ENCODE measurements around the gene CHST13.

DNA sequence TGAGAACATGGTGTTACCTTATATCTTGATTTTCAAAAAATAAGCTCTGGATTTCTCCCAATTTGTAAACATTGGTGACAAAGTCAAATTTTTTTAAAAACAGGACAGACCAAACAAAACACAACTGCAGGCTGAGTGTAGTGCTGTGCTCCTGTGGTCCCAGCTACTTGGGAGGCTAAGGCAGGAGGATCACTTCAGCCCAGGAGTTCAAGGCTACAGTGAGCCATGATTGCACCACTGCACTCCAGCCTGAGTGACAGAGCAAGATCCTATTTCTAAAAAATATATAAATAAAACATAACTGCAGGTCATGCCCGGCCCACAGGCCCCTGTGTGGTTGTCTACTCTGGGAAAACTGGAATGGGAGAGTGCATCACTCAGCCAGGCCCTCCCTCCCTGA is 44.3 kb upstream of the CHST13 start:
- TF ChIP-seq, protein P1, sequence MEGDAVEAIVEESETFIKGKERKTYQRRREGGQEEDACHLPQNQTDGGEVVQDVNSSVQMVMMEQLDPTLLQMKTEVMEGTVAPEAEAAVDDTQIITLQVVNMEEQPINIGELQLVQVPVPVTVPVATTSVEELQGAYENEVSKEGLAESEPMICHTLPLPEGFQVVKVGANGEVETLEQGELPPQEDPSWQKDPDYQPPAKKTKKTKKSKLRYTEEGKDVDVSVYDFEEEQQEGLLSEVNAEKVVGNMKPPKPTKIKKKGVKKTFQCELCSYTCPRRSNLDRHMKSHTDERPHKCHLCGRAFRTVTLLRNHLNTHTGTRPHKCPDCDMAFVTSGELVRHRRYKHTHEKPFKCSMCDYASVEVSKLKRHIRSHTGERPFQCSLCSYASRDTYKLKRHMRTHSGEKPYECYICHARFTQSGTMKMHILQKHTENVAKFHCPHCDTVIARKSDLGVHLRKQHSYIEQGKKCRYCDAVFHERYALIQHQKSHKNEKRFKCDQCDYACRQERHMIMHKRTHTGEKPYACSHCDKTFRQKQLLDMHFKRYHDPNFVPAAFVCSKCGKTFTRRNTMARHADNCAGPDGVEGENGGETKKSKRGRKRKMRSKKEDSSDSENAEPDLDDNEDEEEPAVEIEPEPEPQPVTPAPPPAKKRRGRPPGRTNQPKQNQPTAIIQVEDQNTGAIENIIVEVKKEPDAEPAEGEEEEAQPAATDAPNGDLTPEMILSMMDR (IDR thresholded peaks at IDR 0.05): no peak
- TF ChIP-seq POLR2A (IDR thresholded peaks at IDR 0.05): no peak

All from adrenal gland (tissue), 5 donors.